HepG2 (cell line): Measurements from ENCODE around the gene DHRS13. TPM values are rescaled to one million over a fixed set of nuclear protein-coding genes. Genes with fewer than 3 reads are reported as not detected.

Experiments
- AGO2 ChIP-seq: fragments of 200-400 bp; formaldehyde crosslinking; optimal IDR thresholded peaks from 2 replicates; pipeline ENCODE3; 2017; ENCODE audit warnings: mild to moderate bottlenecking, low read depth, low read length, moderate library complexity
- CENPT ChIP-seq: sonication (generic); formaldehyde crosslinking; IDR thresholded peaks from 2 replicates; pipeline ENCODE4 v1.8.0; 2022; ENCODE audit warnings: low read depth, mild to moderate bottlenecking, moderate library complexity, missing genetic modification reagents
- HOXA9 ChIP-seq: sonication (generic); formaldehyde crosslinking; IDR thresholded peaks from 2 replicates; pipeline ENCODE4 v1.8.1; 2022; ENCODE audit warnings: missing genetic modification reagents, mild to moderate bottlenecking, moderate library complexity, borderline replicate concordance
- KIAA2018 ChIP-seq: sonication (generic); formaldehyde crosslinking; IDR thresholded peaks from 2 replicates; pipeline ENCODE4 v1.5.0; 2020; ENCODE audit warnings: mild to moderate bottlenecking, missing genetic modification reagents, borderline replicate concordance
- MIER3 ChIP-seq: IDR thresholded peaks from 2 replicates; pipeline ENCODE4 v1.6.1; 2016; ENCODE audit warnings: missing compliant biosample characterization, borderline replicate concordance
- NPAS2 ChIP-seq: sonication (generic); formaldehyde crosslinking; IDR thresholded peaks from 2 replicates; pipeline ENCODE4 v1.8.0; 2022; ENCODE audit warnings: mild to moderate bottlenecking, missing genetic modification reagents, borderline replicate concordance
- PAX8 ChIP-seq: sonication (generic); formaldehyde crosslinking; IDR thresholded peaks from 2 replicates; pipeline ENCODE4 v1.8.0; 2022; ENCODE audit warnings: mild to moderate bottlenecking, missing genetic modification reagents, borderline replicate concordance
- SIX1 ChIP-seq: sonication (generic); formaldehyde crosslinking; IDR thresholded peaks from 2 replicates; pipeline ENCODE4 v1.4.0; 2020; ENCODE audit warnings: missing genetic modification reagents, borderline replicate concordance
- SMAD9 ChIP-seq: sonication (generic); formaldehyde crosslinking; IDR thresholded peaks from 2 replicates; pipeline ENCODE4 v1.5.1; 2020; ENCODE audit warnings: mild to moderate bottlenecking, missing genetic modification reagents
- ZBTB43 ChIP-seq: sonication (generic); formaldehyde crosslinking; conservative IDR thresholded peaks from 2 replicates; pipeline ENCODE4 v1.4.0; 2020; ENCODE audit warnings: missing genetic modification reagents
- ZNF224 ChIP-seq: sonication (generic); formaldehyde crosslinking; IDR thresholded peaks from 2 replicates; pipeline ENCODE4 v1.5.0; 2020; ENCODE audit warnings: mild to moderate bottlenecking, missing genetic modification reagents
- ZNF33B ChIP-seq: sonication (generic); formaldehyde crosslinking; IDR thresholded peaks from 2 replicates; pipeline ENCODE4 v1.5.1; 2020; ENCODE audit warnings: mild to moderate bottlenecking, missing genetic modification reagents
- ZNF614 ChIP-seq: IDR thresholded peaks from 2 replicates; pipeline ENCODE4 v1.6.1; 2018; ENCODE audit warnings: missing biosample characterization, missing genetic modification reagents, inconsistent platforms, borderline replicate concordance
- ZNF644 ChIP-seq: IDR thresholded peaks from 2 replicates; pipeline ENCODE4 v1.6.1; 2016; ENCODE audit warnings: low read depth
- ZNF770 ChIP-seq: sonication (generic); formaldehyde crosslinking; IDR thresholded peaks from 2 replicates; pipeline ENCODE4 v1.5.0; 2020; ENCODE audit warnings: mild to moderate bottlenecking, missing genetic modification reagents
- polyA plus RNA-seq, 8 experiments: library from polyadenylated mRNA; depleted of rRNA in 3 of 8; stranded (reverse) in 7 of 8; unstranded in 1 of 8; fragments of >200 nt; fragmentation: Illumina TruSeq in 4 of 8; extraction: Trizol in 4 of 8; gene quantifications; 2 replicates each; pipeline versions ENCODE4 v1.2.1 to v1.2.3, GENCODE V29; 2011 to 2016; ENCODE audit warnings: low read depth in 4 of 8, missing spikeins in 1 of 8, mixed read lengths in 1 of 8; ENCODE audit not compliant: insufficient read depth in 1 of 8
- total RNA-seq, 5 experiments: library from RNA; depleted of rRNA; stranded (reverse); fragments of >200 nt; fragmentation: Illumina TruSeq; extraction: Trizol; gene quantifications; 2 replicates each; pipeline ENCODE4 v1.2.3, GENCODE V29; 2016; ENCODE audit warnings: low read depth in 1 of 5
- TF ChIP-seq, protein P1 (sequence below): sonication (generic); formaldehyde crosslinking; IDR thresholded peaks from 2 replicates; pipeline ENCODE4 v1.4.0; 2020; ENCODE audit warnings: missing genetic modification reagents

The DHRS13 gene
- total and polyA plus RNA-seq, 2 of the 13 experiments (the other 11 are each of a cell fraction or from before 2014, with no cell fraction given) = 11.8 to 12.6 TPM

- no peak for TF ChIP-seq KIAA2018
- peak; percentile 100 for TF ChIP-seq ZBTB43 (CRISPR knock-in tag)
- peak; percentile 86; the same call in 1 of the 2 replicates for TF ChIP-seq PAX8 (CRISPR knock-in tag)
- no peak for TF ChIP-seq SIX1 (CRISPR knock-in tag)
- TF ChIP-seq SMAD9 (CRISPR knock-in tag) = no peak
- TF ChIP-seq ZNF770 (CRISPR knock-in tag) = peak; percentile 98
- TF ChIP-seq AGO2 = peak; percentile 60
- no peak for TF ChIP-seq ZNF644 (CRISPR knock-in tag)
- TF ChIP-seq ZNF33B (CRISPR knock-in tag) = peak; percentile 82; the same call in 1 of the 2 replicates
- TF ChIP-seq ZNF614 = peak; percentile 81; the same call in 1 of the 2 replicates
- TF ChIP-seq, protein P1, sequence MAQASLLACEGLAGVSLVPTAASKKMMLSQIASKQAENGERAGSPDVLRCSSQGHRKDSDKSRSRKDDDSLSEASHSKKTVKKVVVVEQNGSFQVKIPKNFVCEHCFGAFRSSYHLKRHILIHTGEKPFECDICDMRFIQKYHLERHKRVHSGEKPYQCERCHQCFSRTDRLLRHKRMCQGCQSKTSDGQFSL (CRISPR knock-in tag) = no peak
- TF ChIP-seq MIER3 (CRISPR knock-in tag) = peak; percentile 90; the same call in 1 of the 2 replicates
- TF ChIP-seq NPAS2 (CRISPR knock-in tag) = no peak
- TF ChIP-seq ZNF224 (CRISPR knock-in tag) = no peak
- TF ChIP-seq HOXA9 (CRISPR knock-in tag) = no peak
- TF ChIP-seq CENPT = no peak
These were observed at the start of gene DHRS13 (continued) for GRCh38 chr17:28902819-28903545.
